Sigmoid colon (tissue), 4 donors: Measurements from ENCODE around the gene CTBP2.

Experiments used
- EP300 ChIP-seq, 4 donors: sonication (generic); formaldehyde crosslinking; IDR thresholded peaks; one replicate each; pipeline ENCODE4 v1.6.1; 2017; ENCODE audit warnings: antibody characterized with exemption in 4 of 4
- POLR2A ChIP-seq, 2 donors: fragments of 450-650 bp; IDR thresholded peaks; one replicate each; pipeline ENCODE4 v1.6.1; 2016; ENCODE audit warnings: antibody characterized with exemption in 2 of 2, mild to moderate bottlenecking in 2 of 2, moderate library complexity in 2 of 2
- POLR2AphosphoS5 ChIP-seq, 4 donors: sonication (generic); formaldehyde crosslinking; IDR thresholded peaks; one replicate each; pipeline ENCODE4 v1.6.1; 2017; ENCODE audit warnings: antibody characterized with exemption in 4 of 4
- TF ChIP-seq, protein P1 (sequence below), 4 experiments: fragments of 450-650 bp in 3 of 4; fragments of 200-600 bp in 1 of 4; IDR thresholded peaks; one replicate each; pipeline ENCODE4 v1.5.1; 2016 to 2019; ENCODE audit warnings: antibody characterized with exemption in 4 of 4, mild to moderate bottlenecking in 3 of 4, moderate library complexity in 2 of 4

GRCh38 chr10:125091891-125092290, 68.5 kb downstream of the CTBP2 start:
- TF ChIP-seq, protein P1, sequence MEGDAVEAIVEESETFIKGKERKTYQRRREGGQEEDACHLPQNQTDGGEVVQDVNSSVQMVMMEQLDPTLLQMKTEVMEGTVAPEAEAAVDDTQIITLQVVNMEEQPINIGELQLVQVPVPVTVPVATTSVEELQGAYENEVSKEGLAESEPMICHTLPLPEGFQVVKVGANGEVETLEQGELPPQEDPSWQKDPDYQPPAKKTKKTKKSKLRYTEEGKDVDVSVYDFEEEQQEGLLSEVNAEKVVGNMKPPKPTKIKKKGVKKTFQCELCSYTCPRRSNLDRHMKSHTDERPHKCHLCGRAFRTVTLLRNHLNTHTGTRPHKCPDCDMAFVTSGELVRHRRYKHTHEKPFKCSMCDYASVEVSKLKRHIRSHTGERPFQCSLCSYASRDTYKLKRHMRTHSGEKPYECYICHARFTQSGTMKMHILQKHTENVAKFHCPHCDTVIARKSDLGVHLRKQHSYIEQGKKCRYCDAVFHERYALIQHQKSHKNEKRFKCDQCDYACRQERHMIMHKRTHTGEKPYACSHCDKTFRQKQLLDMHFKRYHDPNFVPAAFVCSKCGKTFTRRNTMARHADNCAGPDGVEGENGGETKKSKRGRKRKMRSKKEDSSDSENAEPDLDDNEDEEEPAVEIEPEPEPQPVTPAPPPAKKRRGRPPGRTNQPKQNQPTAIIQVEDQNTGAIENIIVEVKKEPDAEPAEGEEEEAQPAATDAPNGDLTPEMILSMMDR (IDR thresholded peaks at IDR 0.05) = no peak
- TF ChIP-seq POLR2AphosphoS5 (IDR thresholded peaks at IDR 0.05) (no peak), EP300 (IDR thresholded peaks at IDR 0.05) (no peak), POLR2A (IDR thresholded peaks at IDR 0.05) (no peak)
